H9 (cell line): ENCODE data around the gene TBPL1. TPM values are rescaled to one million over a fixed set of nuclear protein-coding genes. Genes with fewer than 3 reads are reported as not detected.

Experiments
- DNase-seq: peaks from one replicate; pipeline ENCODE4 v3.0.0-alpha.2; 2017
- H2AFZ ChIP-seq: one replicate; pipeline ENCODE4 v1.6.1; 2013; ENCODE audit warnings: mild to moderate bottlenecking, low read length, control low read depth, moderate library complexity
- H2AK5ac ChIP-seq: 2 replicates; pipeline ENCODE4 v1.6.1; 2013; ENCODE audit warnings: low read length, control low read depth, mixed read lengths; ENCODE audit not compliant: insufficient read length
- H2BK120ac ChIP-seq: one replicate; pipeline ENCODE4 v1.6.1; 2013; ENCODE audit warnings: low read depth, mild to moderate bottlenecking, low read length, control low read depth, inconsistent platforms; ENCODE audit not compliant: poor library complexity, severe bottlenecking
- H2BK12ac ChIP-seq: 2 replicates; pipeline ENCODE4 v1.6.1; 2013; ENCODE audit warnings: low read length, control low read depth, mixed read lengths, low read depth; ENCODE audit not compliant: insufficient read length
- H2BK15ac ChIP-seq: 2 replicates; pipeline ENCODE4 v1.6.1; 2013; ENCODE audit warnings: low read depth, low read length, control low read depth
- H2BK20ac ChIP-seq: one replicate; pipeline ENCODE4 v1.6.1; 2013; ENCODE audit warnings: low read depth, mild to moderate bottlenecking, low read length, control low read depth, inconsistent platforms; ENCODE audit not compliant: poor library complexity, severe bottlenecking
- H2BK5ac ChIP-seq: 2 replicates; pipeline ENCODE4 v1.6.1; 2013; ENCODE audit warnings: low read length, control low read depth, mixed read lengths; ENCODE audit not compliant: insufficient read length
- H3K14ac ChIP-seq: 2 replicates; pipeline ENCODE4 v1.6.1; 2013; ENCODE audit warnings: low read length, control low read depth; ENCODE audit not compliant: insufficient read depth
- H3K18ac ChIP-seq: 2 replicates; pipeline ENCODE4 v1.6.1; 2013; ENCODE audit warnings: low read depth, mild to moderate bottlenecking, mixed read lengths, low read length, control low read depth; ENCODE audit not compliant: insufficient read length
- H3K23ac ChIP-seq: 2 replicates; pipeline ENCODE4 v1.6.1; 2013; ENCODE audit warnings: low read length, control low read depth, mixed read lengths, low read depth; ENCODE audit not compliant: insufficient read length
- H3K23me2 ChIP-seq: 2 replicates; pipeline ENCODE4 v1.6.1; 2013; ENCODE audit warnings: low read depth, mild to moderate bottlenecking, mixed read lengths, low read length, control low read depth; ENCODE audit not compliant: insufficient read length, poor library complexity, severe bottlenecking
- H3K27ac ChIP-seq: 2 replicates; pipeline ENCODE4 v1.5.1; 2013; ENCODE audit warnings: low read length, control low read depth, mixed read lengths, low read depth; ENCODE audit not compliant: insufficient read length
- H3K27me3 ChIP-seq: 2 replicates; pipeline ENCODE4 v1.6.1; 2013; ENCODE audit warnings: low read length, control low read depth, inconsistent platforms; ENCODE audit not compliant: insufficient read depth
- H3K4ac ChIP-seq: 2 replicates; pipeline ENCODE4 v1.6.1; 2013; ENCODE audit warnings: low read depth, mild to moderate bottlenecking, control low read depth, inconsistent platforms, low read length, moderate library complexity
- H3K4me1 ChIP-seq: 2 replicates; pipeline ENCODE4 v1.6.1; 2013; ENCODE audit warnings: low read length, control low read depth, inconsistent platforms; ENCODE audit not compliant: insufficient read depth
- H3K4me2 ChIP-seq: 2 replicates; pipeline ENCODE4 v1.6.1; 2013; ENCODE audit warnings: low read length, control low read depth, mixed read lengths; ENCODE audit not compliant: insufficient read length, insufficient read depth
- H3K56ac ChIP-seq: 2 replicates; pipeline ENCODE4 v1.6.1; 2013; ENCODE audit warnings: low read depth, mild to moderate bottlenecking, mixed read lengths, low read length, control low read depth; ENCODE audit not compliant: insufficient read length
- H3K79me1 ChIP-seq: 2 replicates; pipeline ENCODE4 v1.6.1; 2013; ENCODE audit warnings: low read depth, mild to moderate bottlenecking, moderate library complexity, low read length, control low read depth, inconsistent platforms; ENCODE audit not compliant: insufficient read depth, poor library complexity, severe bottlenecking
- H3K79me2 ChIP-seq: 2 replicates; pipeline ENCODE4 v1.6.1; 2013; ENCODE audit warnings: low read length, control low read depth, inconsistent platforms; ENCODE audit not compliant: insufficient read depth
- H3K9ac ChIP-seq: 2 replicates; pipeline ENCODE4 v1.6.1; 2013; ENCODE audit warnings: low read length, control low read depth, mixed read lengths; ENCODE audit not compliant: insufficient read length; ENCODE audit errors: extremely low read depth
- H3K9me3 ChIP-seq: one replicate; pipeline ENCODE4 v1.6.1; 2013; ENCODE audit warnings: low read depth, low read length, inconsistent platforms; ENCODE audit not compliant: control insufficient read depth
- H3T11ph ChIP-seq: one replicate; pipeline ENCODE4 v1.6.1; 2013; ENCODE audit warnings: mild to moderate bottlenecking, low read length, control low read depth, inconsistent platforms
- H4K20me1 ChIP-seq: one replicate; pipeline ENCODE4 v1.6.1; 2013; ENCODE audit not compliant: control insufficient read depth, insufficient read length, insufficient read depth
- H4K5ac ChIP-seq: 2 replicates; pipeline ENCODE4 v1.6.1; 2013; ENCODE audit warnings: low read depth, mild to moderate bottlenecking, mixed read lengths, low read length, control low read depth; ENCODE audit not compliant: insufficient read length
- H4K8ac ChIP-seq: replicated peaks from 2 replicates; pipeline ENCODE4 v1.6.1; 2013; ENCODE audit warnings: low read length, control low read depth, mixed read lengths, low read depth; ENCODE audit not compliant: insufficient read length
- H4K91ac ChIP-seq: 2 replicates; pipeline ENCODE4 v1.6.1; 2013; ENCODE audit warnings: low read depth, mild to moderate bottlenecking, moderate library complexity, mixed read lengths, low read length, control low read depth; ENCODE audit not compliant: insufficient read length
- H3K27ac Mint-ChIP-seq, 3 experiments: 2 replicates in 2 of 3; 3 replicates in 1 of 3; pipeline ENCODE4 v1.8.0; 2020 to 2021; ENCODE audit warnings: mixed read lengths in 3 of 3, mild to moderate bottlenecking in 1 of 3, moderate library complexity in 1 of 3
- H3K27me3 Mint-ChIP-seq: 2 replicates; pipeline ENCODE4 v1.8.0; 2021; ENCODE audit warnings: low read depth, mild to moderate bottlenecking, moderate library complexity, mixed read lengths
- H3K36me3 Mint-ChIP-seq, 3 experiments: 2 replicates in 2 of 3; 3 replicates in 1 of 3; pipeline ENCODE4 v1.8.0; 2020 to 2021; ENCODE audit warnings: low read depth in 3 of 3, mixed read lengths in 3 of 3; ENCODE audit not compliant: insufficient read depth in 1 of 3
- H3K4me1 Mint-ChIP-seq, 2 experiments: 2 replicates each; pipeline ENCODE4 v1.8.0; 2020; ENCODE audit warnings: mixed read lengths in 2 of 2
- H3K4me3 Mint-ChIP-seq, 2 experiments: 2 replicates in 1 of 2; 3 replicates in 1 of 2; pipeline ENCODE4 v1.8.0; 2020 to 2021; ENCODE audit warnings: mild to moderate bottlenecking in 2 of 2, mixed read lengths in 2 of 2, moderate library complexity in 1 of 2
- H3K9me3 Mint-ChIP-seq, 2 experiments: 2 replicates in 1 of 2; 3 replicates in 1 of 2; pipeline ENCODE4 v1.8.0; 2020; ENCODE audit warnings: mild to moderate bottlenecking in 2 of 2, mixed read lengths in 2 of 2, moderate library complexity in 1 of 2
- WGBS: extraction: QIAGEN DNeasy Blood & Tissue Kit; methylation state at CpG from one replicate; pipeline ENCODE4 v1.1.7; 2013; ENCODE audit warnings: missing lambda C conversion rate, low lambda C conversion rate, mixed read lengths; ENCODE audit not compliant: insufficient read length; ENCODE audit errors: extremely low coverage; 5-methylcytosine and 5-hydroxymethylcytosine counted together
- total RNA-seq: library from RNA; stranded (reverse); gene quantifications from 2 replicates; pipeline ENCODE4 v1.2.1, GENCODE V29; 2021
- TF ChIP-seq, protein P1 (sequence below): fragments of 200-600 bp; sonication (generic); conservative IDR thresholded peaks from 3 replicates; pipeline ENCODE4 v1.8.0; 2021; ENCODE audit warnings: antibody characterized with exemption, mild to moderate bottlenecking

The TBPL1 gene
- total RNA-seq, 1 experiment from 2014 or later = 49.7 TPM

DNA sequence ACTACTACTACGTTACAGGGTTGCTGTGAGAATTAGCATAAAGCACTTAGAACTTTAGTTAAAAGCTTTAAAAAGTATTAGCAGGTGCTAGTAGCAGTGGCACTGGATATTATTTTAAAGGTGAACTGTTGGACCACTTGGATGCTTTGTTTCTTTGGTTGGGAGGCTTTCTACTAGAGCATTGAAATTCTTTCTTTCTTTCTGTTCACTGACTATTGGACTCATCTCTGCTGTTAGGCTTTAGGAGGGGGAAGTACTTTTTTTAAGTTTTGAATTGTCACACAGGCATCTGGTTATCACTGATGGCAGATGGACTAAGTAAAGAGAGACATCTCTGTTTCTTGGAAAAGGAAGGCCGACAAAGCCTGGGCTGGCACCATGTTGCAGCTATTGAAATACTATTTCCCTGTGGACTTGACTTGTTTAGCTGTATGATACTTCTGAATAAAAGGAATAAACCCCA is 4.8 kb downstream of the TBPL1 start:
- Mint-ChIP-seq H3K9me3 (no peaks in the 10 kb centered on the region), H3K36me3 (no peaks in the 10 kb centered on the region; a peak in 1 of 7 replicates), H3K4me1 (peaks cover 25 to 40% of the 10 kb centered on the region in 2 experiments), H3K4me3 (no peak overlapping the region), H3K27ac (peak overlapping the region in 1 of 3 experiments; percentile 19; a peak in 1 of 7 replicates), H3K27me3 (no peaks in the 10 kb centered on the region)
- Histone ChIP-seq H3K18ac (no peak overlapping the region), H3K27ac (no peak overlapping the region), H3K14ac (no peak overlapping the region), H2BK15ac (no peak overlapping the region), H2BK20ac (no peak overlapping the region), H3K9ac (no peak overlapping the region), H3K23me2 (peaks cover 5% of the 10 kb centered on the region), H3K4ac (no peak overlapping the region), H2BK5ac (no peak overlapping the region), H4K20me1 (no peaks in the 10 kb centered on the region), H4K5ac (no peak overlapping the region), H4K91ac (no peak overlapping the region), H3K79me1 (no peaks in the 10 kb centered on the region), H2BK120ac (no peak overlapping the region), H3K9me3 (no peaks in the 10 kb centered on the region), H2AK5ac (no peak overlapping the region), H3K27me3 (no peaks in the 10 kb centered on the region), H3K4me1 (peaks cover 7% of the 10 kb centered on the region; the same call in 1 of the 2 replicates), H3K56ac (no peak overlapping the region), H2AFZ (no peak overlapping the region), H3K79me2 (peaks cover 25% of the 10 kb centered on the region; the same call in 1 of the 2 replicates), H3K23ac (no peak overlapping the region), H2BK12ac (no peak overlapping the region), H3T11ph (no peak overlapping the region), H4K8ac (no peak overlapping the region), H3K4me2 (no peak overlapping the region)
- no CpG with 5 or more reads among the region's 2 CpGs for WGBS
- no peak for DNase-seq
- TF ChIP-seq, protein P1, sequence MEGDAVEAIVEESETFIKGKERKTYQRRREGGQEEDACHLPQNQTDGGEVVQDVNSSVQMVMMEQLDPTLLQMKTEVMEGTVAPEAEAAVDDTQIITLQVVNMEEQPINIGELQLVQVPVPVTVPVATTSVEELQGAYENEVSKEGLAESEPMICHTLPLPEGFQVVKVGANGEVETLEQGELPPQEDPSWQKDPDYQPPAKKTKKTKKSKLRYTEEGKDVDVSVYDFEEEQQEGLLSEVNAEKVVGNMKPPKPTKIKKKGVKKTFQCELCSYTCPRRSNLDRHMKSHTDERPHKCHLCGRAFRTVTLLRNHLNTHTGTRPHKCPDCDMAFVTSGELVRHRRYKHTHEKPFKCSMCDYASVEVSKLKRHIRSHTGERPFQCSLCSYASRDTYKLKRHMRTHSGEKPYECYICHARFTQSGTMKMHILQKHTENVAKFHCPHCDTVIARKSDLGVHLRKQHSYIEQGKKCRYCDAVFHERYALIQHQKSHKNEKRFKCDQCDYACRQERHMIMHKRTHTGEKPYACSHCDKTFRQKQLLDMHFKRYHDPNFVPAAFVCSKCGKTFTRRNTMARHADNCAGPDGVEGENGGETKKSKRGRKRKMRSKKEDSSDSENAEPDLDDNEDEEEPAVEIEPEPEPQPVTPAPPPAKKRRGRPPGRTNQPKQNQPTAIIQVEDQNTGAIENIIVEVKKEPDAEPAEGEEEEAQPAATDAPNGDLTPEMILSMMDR = no peak
